ELF-1 (cell line): Measurements from ENCODE around the gene DAPK2.

Experiments used
- DNase-seq: peaks from one replicate; pipeline ENCODE4 v3.0.0-alpha.2; 2016; ENCODE audit warnings: low read depth, low spot score

DAPK2 gene

GRCh38 chr15:64024172-64025050 is 21.9 kb downstream of the DAPK2 start:
- no peak for DNase-seq

- no peak for DNase-seq
Measured at GRCh38 chr15:64023220-64023619, 23.1 kb downstream of the DAPK2 start.

DNA sequence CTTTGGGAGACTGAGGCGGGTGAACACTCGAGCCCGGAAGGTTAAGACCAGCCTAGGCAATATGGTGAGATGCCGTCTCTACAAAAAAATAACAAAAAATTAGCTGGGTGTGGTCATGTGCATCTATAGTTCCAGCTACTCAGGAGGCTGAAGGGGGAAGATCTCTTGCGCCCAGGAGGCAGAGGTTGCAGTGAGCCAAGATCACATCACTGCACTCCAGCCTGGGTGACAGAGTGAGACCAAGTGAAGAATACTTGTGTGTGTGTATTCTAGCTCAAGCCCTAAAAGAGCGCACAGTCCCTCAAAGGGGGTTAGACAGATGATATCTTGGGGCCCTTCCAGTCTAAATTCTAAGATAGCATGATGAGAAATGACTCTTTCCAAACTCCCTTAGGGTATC is 23.7 kb downstream of the DAPK2 start:
- no peak for DNase-seq

GRCh38 chr15:64019764-64020163 is 26.5 kb downstream of the DAPK2 start:
- no peak for DNase-seq

DNA sequence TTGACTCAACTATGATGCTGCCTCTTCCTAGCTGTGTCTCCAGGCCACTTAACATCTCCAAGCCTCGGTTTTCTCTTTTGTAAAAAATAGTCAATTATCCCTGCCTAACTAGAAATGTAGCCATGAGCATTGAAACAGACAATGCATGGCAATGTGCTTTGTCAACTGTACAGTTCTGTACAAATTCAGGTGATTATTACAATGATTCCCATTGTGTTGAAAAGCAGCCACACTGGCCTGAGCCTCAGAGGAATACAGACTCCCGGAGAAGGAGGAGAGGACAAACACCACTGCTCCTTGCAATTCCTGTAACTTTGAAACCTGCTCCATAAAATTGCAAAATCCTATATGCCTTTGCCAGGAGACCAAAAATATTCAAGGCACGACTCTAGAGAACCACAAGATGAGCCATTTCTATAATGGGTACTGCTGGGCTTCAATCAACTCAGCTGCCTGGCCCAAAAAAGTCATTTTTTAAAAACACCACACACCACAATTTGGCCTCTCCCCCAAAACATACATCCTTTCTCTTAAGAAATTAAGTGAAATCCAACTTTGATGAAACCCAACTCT is 28.6 kb downstream of the DAPK2 start:
- DNase-seq, result no peak

DNA sequence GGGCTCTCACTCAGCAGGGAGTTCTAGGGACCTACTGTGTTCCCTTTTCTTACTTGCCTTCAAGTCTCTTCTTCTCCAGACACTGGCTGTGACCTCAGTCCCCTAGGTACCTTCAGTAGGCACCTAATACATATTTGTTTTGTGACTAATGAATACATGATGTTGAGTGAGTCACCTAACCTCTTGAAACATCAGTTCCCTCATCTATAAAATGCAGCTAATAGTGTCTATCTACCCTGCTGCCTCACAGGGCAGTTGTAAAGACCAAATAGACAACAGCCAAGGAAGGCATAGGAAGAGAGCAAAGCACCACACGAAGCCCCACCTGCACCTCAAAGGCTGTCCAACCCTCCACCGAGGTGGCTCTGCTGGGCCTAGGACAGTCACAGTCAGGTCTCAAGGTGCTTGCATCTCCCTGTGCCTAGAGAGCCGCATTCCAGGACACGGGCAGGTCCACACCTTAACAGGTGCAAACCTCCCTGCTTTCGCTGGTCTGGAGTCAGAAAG is 29.1 kb downstream of the DAPK2 start:
- no peak for DNase-seq

- no peak for DNase-seq
Measured at GRCh38 chr15:64016257-64016656, 30.0 kb downstream of the DAPK2 start.

GRCh38 chr15:64014995-64015394 is 31.3 kb downstream of the DAPK2 start:
- no peak for DNase-seq

- DNase-seq, result no peak
Measured at GRCh38 chr15:64013179-64014062, 32.9 kb downstream of the DAPK2 start.

GRCh38 chr15:64011736-64012135 is 34.5 kb downstream of the DAPK2 start:
- no peak for DNase-seq

- DNase-seq, result no peak
Measured at GRCh38 chr15:64010719-64011118, 35.6 kb downstream of the DAPK2 start.

DNA sequence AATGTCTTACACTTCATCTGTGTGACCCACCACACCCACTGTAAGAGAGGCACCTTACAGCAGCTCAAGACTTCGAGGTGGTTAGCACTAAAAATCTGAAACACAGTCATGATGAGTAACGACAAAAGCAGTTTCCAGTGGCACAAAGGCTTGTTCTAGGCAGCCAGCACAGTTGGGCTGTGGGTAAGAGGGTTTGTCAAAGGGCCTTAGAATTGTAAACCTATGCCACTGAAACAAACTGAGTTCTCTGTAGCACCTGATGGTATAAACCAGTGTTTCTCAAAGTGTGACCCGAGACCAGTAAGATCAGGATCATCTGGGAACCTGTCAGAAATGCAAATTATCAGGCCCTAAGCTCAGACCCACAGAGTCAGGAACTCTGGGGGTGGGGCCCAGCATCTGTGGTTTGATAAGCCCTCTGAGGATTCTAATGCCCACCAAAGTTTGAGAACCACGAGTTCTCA is 36.5 kb downstream of the DAPK2 start:
- DNase-seq, result no peak

GRCh38 chr15:64009241-64009640 is 37.0 kb downstream of the DAPK2 start:
- DNase-seq, result no peak

GRCh38 chr15:64008177-64008576 is 38.1 kb downstream of the DAPK2 start:
- DNase-seq, result no peak

DNA sequence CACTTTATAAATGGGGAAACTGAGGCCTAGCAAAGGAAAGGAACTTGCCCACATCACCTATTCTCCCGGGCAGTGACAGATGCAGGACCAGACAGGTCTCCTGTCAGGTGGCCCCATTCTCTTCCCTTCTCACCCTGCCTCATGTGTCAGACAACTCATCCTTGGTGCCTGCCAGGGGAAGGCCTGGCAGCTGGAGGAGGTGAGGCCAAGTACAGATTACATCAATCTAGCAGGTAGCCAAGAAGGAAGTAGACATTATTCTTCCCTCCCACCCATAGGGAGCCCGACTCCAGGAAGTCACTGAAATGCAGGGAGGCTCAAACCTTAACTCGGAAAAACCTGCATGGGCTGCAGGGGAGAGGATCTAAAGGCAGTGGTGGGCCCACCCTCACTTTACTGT is 39.6 kb downstream of the DAPK2 start:
- no peak for DNase-seq

DNA sequence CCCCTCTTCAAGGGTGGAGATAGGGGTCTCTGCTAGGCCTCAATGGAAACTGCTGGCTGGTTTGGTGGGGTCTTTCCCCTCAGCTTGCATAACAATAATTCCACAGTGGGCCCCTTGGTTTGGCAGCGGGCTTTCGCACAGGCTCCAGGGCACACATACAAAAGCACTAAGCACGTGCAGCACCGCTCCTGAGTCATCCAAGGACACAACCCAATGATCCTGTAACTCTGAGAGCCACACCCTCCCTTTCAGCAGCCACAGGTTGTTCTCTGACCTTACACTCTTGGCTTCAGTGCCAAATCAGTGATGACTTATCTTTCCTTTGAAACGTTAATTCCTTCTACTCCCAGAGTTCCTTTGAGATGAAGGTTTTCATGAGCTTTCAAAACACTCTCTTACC is 41.7 kb downstream of the DAPK2 start:
- DNase-seq, result no peak

- DNase-seq, result no peak
Measured at GRCh38 chr15:64004056-64004455, 42.2 kb downstream of the DAPK2 start.

DNA sequence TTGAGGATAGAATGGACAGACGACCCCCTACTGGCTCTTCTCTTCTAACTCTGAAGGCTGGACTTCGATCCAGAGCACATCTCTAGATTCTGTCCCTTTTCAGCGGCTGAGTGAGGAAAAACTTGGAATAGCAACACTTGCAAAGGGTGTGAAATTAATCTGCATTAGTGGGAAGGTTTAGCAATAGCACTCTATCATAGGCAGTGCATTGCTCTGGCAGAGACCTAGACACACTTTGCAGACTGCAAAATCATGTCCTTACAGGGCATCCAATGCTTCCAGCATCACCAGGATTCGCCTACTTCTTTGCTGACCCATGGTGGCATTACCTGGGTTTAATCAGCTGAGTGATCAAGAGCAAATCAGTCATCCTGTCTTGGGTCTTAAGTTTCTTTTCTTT is 43.1 kb downstream of the DAPK2 start:
- DNase-seq, result no peak

DNA sequence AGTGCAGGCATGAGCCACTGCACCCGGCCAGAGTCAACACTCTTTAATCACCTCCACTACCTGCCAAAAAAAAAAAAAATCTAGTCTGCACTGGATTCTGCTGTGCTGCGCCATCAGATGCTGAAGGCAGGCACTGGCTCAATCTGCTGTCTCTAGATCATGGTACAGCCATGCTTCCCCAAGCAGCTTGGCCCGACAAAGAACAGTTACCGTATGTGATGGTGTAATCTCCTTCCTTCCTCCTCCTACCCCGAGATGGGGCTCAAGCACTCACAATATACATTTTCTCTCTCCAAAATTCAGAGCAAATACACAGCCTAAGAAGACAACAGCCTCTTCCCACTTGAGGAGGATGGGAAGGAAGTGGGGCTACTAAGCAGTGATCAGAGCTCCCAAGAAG is 45.1 kb downstream of the DAPK2 start:
- DNase-seq, result no peak

DNA sequence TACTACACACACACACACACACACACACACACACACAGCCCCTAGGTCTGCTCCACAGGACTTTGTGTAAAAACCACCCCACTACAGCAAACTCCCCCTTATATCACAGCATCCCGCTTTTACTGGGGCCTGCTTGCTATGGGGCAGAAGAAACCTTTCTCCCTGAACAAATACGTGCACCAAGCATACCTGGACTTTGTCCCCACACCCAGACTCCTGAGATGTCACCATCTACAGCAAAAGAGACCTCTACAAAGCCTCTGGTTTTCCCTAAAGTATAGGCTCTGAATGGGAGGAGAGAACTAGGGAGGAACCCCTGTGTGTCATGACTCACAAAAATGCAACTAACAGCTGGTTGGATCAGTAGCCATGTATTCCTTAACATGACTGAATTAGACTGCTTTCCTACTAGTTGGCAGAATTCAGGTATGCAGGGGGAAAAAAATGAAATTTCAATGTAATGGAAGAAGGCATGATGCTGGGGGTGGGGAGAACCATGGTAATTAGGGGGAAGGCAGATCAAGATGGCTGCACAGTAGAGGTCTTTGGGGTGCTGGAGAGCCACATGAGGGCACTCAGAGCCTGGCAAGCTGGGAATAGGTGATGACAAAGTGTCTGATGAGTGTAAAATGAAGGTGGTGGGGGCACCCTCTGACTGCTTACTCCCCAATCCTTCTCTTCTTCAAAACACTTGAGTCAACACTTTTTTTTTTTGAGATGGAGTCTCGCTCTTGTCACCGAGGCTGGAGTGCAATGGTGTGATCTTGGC is 45.9 kb downstream of the DAPK2 start:
- no peak for DNase-seq

DNA sequence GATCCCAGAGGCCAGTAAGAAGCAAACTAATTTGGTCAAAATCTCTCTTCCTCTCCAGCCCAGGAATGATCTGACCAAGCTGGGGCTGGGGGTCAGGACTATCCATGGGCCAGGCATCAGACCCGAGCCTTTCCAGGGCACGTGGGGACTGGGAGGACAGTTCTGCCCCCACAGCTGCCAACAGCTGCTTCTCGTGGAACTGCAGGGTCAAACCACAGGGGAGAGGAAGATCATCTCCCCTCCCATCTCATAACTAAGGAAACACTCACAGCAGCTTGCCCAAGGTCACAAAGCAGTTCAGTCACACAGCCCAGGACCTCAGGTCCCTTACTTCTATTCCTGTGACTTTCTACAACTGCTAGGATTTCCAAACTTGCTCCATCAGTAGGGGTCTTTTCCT is 47.1 kb downstream of the DAPK2 start:
- no peak for DNase-seq
